Measurements from ENCODE around the gene RPS6KA5.

RPS6KA5 gene

DNA sequence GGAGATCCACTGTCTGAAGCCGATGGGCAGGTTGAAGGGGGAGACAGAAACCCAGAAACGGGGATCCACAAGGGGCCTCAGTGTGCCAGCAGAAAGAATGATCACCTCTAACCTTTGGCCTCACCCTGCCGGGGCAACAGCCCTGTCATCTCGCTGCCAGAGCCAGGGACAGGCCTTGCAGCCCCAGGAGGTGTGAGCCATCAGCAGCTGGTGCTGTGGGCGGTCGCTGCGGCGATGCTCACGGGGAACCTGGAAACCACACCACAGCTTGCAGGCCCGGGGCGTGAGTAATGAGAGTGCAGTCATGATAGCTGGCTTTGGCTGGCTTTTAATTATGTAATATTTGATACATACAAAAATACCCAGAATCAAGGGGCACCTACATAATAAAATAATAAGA is 239.5 kb downstream of the RPS6KA5 start:
- peak; percentile 22 for DNase-seq

DNA sequence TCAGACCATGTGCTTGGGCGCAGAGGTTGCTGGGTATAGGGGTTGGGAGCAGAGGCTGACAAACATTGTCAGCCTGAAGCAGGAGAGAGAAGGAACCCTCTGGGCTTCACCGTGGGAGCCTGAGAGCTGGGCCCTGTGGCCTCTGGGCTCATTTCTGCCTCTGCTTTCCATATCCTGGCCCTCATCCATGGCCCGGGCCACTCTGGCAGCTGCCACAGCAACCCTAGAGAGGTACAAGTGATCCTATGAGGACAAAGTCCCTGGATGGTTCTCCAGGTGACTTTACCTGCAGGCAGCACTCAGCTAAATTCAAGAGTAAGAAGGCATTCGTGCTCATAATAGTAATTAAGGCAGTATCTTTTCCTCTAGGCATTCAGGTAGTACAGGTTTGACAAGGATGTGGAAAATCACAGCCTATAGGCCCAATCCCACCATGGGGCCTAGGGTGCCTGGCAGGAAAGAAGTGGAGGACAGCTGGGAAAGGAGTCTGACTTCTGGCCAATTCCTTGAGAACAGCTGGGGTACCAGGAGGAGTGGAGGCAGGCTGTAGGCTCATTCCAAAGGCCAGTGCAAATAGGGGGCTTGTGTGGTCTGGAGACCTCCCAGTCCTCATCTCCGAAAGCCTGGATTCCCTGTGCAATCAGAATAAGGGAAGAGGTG is 240.6 kb downstream of the RPS6KA5 start:
- no peak for DNase-seq

DNA sequence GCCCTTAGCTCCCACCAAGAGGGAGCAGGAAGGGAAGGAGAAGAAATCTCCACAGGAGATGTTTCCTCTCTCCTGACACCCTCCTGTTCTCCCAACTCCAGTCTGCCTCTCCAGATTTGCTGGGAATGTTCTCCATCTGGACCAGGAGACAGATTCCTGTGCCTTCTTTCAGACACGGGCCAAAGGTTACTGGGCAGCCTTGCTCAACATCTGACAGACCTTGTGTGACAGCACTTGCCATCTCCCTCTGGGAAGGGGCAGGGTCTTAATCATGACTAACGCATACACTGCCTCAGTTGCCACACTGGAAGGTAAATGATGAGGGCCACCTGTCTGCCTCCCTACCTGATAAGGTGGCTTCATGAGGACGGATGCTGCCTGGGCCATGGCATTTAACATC is 241.7 kb downstream of the RPS6KA5 start:
- no peak for DNase-seq

DNA sequence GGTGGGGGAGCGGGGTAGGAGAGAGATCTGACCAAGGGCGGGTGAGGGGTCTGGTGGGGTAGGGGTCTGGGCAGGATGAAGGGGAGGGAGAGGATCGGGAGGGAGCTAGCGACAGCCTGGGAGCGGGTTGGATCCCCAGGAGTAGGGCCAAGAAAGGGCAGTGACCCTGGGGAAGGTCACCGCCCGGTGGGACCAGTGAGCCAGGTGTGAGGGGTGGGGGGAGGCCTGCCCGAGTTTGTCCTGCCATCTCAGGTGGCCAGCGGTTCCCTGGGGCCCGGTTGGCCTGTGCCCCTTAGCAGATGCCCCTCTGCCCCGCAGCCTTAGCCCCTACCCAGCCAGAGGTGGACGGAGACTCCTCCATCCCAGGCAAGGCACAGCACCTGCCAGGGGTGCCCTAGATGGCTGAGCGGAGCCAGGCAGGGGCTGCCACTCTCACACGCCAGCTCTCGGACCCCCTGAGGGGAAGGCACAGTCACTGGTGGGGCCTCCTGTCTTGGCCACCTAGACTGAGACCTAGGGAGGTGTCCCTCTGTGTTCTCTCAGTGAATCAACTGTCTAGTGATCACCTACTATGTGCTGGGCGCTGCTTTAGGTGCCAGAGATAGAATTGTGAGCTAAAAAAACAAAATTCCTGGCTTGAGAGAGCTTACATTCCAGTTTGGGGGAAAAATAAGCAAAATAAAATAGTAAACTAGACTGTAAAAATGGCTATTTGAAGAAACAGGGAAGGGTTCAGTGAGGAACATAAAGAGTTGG is 243.6 kb downstream of the RPS6KA5 start:
- no peak for DNase-seq

DNA sequence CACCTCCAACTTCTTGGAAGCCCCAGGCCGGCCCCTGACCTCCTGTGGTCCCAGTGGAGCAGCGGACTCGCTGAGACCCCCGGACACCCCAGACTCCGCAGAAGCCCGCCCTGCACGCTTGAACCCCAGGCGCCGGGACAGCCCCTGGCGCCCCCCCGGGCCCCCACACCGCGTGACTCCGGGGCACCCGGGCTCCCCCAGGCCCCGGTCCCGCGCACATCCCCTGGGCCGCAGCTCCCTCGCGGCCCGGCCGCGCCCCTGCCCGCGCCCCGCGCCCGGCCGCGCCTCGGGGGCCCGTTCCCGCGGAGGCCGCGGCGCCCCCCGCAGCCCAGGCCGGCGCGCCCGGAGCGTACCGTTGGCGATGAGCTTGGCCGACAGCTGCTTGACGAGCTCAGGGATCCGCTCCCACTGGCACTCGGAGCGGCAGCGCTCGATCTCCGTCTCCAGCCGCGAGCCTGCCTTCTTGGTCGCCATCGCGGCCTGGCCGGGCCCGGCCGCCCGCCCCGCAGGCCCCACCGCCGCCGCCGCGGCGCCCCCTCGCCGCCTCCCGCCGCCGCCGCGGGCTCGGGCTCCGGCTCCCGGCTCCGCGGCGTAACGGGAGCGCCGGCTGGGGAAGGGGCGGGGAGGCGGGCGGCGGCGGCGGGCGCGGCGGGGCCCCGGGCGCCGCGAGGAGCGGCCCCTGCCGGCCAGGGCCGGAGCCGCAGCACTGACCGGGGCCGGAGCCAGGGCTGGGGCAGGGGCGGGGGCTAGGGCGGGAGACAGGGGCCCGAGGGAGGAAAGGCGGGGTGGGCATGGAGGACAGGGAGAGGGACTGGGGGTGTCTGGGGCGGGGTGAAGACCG is 244.4 kb downstream of the RPS6KA5 start, which contains the start of gene TTC7B:
Gene TTC7B, minus strand, starts transcription at position 609 of the 841 bp plus-strand sequence. Its CDS starts 135 bp downstream, at position 474.
- DNase-seq: peak; percentile 36

DNA sequence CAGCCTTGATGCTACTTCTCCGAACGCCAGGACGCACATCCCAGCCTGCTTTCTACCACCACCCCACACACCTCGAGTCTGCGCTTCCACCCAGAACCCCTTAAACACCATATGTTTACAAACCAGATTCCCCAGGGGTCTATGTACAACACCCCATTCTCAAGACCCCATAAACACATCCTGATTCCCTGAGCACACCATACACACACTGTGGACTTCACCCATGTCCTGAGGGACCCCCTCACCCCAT is 244.9 kb downstream of the RPS6KA5 start:
- DNase-seq: no peak

DNA sequence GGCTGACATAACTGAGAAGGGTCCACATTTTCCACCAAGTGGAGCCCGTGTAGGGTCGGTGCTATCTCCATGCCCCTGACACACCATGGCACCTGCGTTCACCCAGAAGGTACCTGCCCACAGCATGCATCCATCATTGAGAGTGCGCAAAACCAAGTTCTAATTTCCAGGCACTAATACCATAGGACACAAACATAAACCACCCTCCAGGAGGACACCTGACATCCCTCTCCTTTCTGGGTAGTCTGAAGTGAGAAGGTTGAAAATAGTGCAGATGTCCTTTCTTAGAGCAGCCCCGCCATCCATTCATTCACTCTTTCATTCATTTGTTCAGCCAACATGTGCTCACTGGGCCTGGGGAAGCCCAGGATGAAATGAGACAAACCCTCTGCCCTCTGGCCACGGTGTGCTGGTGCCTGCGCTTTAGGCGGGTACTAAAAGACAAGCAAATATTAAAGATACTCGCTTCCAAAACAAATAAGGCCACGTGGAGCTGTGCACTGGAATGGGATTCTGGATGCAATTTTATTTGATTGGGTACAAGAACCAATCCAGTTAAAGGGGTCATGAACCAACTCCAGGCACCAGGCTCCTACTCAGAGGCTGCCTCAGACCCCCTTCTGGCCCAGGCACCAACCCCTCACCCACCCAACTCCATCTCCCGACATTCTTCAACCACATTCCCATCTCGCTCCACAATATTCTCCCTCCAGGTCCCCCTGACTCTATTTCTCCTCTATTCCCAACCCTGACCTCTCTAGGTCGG is 245.5 kb downstream of the RPS6KA5 start:
- DNase-seq: no peak

DNA sequence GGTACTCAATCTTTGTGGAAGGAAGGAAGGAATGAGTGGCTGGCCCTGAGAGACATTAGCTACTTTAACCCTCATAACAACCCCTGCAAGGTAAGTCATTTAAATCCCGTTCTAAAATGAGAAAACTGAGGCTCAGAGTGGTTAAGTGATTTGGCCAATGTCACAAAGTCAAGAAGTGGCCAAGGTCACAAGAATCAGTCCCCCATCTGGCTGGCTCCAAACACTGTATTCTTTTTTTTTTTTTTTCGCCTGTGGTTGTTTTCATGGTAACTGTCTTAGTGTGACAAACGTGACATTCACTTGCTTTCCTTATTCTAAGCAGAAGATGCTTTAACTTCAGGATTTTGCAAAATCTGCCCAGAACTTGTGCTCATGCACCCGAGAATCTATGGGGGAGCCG is 247.0 kb downstream of the RPS6KA5 start:
- no peak for DNase-seq

DNA sequence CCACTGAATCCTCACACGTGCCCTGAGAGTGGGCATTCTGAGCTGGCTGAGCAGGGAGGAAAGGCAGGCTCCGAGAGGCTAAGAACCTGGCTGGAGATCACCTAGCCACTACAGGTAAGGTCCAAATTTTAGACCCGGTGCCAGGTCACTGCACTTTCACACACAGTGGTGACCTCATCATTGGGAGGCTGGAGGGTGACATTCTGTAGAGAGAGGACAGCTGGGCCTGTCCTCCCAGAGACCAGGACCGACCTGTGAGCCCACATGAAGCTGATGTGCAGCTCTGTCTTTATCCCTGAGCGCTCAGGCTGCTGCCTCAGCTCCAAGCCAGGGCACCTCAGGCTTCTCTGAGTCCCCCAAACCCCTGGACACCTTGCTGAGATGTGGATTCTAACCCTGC is 248.3 kb downstream of the RPS6KA5 start:
- no peak for DNase-seq

DNA sequence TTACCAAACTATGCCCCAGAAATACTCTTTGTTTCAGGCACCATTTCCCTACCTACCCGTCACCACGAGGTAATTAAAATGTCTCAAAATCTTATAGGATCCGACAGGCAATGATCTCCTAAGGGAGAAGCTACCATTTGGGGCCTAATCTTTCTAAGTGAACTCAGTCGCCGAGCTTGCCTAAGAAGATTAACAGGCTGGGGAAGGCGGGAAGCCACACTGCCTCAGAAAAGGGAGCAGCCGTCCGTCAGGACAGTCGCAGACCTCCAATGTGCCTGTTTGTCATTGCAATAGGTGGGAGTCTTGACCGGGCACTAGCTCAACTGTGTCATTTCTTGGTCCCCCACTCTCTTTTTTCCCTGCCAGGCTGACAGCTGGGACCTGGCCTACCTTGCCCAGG is 248.8 kb downstream of the RPS6KA5 start:
- no peak for DNase-seq

DNA sequence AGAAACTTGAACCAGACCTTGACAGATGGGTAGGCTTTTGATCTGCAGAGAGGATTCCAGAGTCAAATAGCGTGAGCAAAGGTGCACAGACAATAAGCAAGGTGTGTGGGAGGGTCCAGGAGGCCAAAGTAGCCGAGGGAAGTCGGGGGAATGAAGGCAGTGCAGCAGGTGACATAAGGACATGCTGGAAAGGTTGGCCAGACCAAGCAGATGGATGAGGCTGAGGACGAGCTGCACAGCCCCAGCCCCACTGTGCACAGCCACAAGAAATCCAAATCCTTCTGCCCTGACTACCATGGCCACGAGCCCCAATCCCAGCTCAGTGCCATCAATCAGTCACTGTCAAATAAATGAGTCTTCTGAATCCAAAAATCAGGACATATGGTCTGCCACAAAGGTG is 249.6 kb downstream of the RPS6KA5 start:
- no peak for DNase-seq

DNA sequence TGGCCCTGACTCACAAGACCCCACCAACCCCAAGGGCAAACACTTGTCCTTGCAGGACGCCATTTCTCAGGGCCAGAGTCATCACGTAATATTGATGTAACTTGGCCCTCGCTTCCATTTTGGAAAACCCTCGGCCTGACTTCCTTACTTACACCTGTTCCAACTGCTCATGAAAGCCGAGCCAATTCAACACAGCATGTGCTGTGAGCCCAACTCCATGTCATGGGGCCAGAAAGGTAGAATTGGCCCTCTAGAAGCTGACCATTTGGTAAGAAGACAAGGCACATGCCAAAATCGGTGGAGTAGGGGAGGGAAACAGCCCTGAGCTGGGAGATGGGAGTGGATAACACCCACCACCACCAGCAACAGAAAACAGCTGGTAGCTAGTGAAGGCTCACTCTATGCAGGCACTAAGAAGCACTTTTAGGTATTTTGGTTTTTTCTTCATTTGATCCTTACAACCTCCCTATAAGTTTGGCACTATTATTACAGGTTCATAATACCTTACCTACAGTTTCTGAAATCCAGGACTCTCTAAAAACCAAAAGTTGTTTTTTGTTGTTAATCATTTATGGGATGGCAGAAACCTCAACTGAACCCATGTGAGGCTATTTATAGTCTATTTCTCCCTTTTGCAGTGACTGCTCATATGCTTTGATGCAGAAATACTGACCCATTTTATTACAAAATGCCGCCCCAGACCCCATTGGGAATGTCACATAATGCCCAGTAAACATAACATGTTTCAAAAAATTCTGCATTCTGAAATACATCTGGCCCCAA is 250.7 kb downstream of the RPS6KA5 start:
- DNase-seq: no peak

DNA sequence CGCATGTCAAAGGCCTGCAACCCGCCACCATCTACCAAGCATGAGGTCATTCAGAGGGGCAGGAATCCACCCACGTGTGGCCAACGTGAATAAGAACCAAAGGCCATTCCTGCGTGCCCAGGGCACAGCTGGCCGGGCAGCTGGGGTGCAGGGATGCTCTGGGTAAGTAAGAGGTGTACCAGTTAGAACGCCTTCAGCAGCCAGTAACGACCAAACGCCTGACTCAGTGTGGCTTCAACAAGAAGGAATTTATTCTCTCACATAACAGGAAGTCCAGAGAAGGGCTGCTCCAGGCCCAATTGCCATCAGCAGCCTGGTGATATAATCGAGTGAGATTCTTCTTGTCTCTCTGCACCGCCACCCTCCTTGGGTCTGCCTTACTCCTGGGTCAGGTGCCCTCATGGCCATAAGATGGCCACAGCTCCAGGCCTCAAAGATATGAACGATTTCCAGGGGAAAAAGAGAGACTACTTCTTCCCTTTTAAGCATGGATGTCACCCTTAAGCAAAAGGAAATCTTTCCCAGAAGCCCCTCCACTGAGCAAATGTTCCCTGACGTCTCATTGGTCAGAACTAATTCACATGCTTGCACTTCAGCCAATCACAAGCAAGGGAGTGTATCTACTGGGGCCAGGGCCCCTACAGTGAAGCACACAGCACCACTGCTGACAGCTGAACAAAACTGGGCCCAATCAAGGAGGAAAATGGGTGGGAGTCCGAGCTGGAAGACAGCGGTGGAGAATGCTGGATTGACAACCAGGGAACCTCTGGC is 251.5 kb downstream of the RPS6KA5 start:
- DNase-seq: no peak

DNA sequence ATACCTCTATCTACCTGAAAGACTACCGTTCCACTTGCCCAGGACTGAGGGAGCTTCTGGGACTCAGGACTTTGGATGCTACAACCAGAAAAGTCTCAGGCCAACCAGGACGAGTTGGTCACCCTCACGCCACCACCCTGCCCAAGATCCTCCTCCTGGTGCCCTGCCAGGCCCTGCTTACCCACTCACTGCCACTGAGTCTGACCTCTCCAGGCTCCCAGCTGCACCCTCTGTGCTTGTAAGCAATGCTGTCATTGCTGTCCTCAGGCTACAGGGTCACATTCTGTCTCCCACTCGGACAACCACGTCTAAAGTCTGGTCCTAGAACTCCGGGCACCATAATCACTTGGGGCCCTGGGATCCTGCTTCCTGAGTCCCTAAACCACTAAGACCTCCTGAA is 253.4 kb downstream of the RPS6KA5 start:
- no peak for DNase-seq

DNA sequence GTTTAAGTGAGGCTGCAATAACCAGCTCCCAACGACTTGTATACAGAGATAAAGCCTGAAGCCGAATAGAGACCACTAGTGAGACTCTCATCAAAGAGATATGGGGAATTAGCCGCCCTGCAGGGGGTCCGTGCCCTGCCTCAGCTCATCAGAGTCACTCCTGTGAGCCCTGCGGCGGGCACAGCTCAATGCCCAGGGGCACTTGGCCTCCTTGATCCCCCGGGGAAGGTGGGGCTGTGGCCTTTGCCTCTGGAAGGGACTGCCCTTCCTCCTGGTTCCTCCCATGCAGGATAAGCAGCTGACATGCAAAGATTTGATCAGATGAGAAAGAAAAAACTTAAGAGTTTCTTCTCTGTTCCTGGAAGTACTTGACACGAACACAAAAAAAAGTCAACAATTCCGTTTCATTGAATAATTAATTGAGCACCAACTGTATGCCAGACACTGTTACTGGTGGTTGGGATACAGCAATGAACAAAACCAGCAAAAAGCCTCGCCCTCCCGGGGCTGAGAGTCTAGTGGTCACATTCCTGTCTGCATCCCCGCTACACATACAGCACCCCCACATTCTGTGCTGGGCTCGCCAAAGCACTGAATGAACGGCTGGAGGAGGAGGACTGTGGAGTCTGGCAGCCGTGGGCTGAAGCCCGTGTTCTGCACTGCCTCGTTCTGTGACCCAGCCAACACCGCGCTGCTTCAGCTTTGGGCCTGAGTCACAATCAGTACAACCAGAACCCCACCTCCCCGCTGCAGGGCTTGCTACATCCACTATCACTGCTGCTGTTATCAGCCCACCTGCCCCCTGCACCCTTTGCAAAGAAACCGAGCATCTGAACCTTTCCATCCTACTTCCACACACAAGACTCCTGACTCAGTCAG is 254.5 kb downstream of the RPS6KA5 start:
- no peak for DNase-seq

DNA sequence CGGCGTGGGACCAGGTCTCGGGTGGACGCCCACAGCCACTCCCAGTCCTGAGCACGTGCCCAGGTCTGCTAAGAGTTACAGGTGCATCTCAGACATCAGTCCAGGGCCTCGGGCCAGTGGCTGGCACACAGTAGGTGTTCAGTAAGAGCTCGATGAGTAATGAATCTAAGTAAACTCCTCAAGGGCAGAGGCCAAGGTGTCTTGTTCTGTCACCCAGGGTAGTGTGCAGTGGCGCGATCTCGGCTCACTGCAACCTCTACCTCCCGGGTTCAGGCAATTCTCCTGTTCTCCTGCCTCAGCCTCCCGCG is 255.4 kb downstream of the RPS6KA5 start:
- no peak for DNase-seq

DNA sequence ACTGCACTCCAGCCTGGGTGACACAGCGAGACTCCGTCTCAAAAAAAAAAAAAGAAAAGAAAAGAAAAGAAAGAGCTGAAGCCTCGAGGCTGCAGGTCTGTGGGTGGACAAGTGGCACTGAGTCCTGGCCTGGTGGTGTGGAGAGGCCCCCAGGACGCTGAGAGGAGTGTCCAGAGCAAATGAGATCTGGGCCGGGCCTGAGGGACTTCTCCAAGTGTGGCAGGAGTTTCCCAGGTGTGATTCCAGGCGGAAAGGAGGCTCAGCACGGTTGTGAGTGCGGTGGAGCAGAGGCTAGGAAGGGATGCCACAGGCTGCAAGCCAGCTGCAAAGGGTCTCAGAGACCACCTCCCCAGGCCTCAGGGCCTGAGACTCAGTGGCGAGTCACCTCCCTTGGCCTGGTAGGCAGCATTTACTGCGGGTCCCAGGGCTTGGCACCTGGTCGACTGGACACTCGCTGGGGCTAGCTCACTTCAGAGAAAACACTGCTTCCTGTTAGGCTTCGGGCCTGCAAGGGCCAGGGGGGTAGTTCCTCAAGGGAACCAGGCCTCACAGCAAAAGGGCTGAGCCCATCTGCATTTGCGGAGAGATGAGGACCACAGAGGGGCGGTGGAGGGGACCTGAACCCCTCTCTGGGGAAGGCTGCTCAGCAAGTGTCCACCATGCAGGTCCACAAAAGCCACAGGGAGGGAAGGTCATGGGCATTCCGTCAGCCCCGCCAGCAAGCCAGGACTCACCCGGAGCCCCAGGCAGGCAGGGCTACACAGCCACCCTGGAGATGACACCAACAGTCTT is 256.0 kb downstream of the RPS6KA5 start:
- DNase-seq: no peak

DNA sequence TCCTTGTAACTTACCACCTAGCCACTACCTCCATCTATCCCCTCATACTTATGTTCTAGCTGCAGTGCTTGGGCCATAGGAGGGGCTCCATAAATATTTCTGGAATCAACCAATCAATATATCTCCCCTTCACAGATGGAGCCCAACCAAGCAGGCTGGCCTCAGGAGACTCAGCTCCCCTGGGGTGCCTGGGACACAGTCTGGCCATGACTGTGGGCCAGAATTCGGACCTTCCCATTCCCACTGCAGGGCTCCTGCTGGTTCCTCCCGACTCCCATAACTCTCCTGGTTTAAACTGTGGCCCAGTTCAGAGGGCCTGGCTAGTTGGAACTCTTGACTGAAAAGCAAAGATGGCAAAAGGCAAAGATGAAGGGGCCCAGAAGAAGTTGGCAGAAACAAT is 257.2 kb downstream of the RPS6KA5 start:
- DNase-seq: no peak

DNA sequence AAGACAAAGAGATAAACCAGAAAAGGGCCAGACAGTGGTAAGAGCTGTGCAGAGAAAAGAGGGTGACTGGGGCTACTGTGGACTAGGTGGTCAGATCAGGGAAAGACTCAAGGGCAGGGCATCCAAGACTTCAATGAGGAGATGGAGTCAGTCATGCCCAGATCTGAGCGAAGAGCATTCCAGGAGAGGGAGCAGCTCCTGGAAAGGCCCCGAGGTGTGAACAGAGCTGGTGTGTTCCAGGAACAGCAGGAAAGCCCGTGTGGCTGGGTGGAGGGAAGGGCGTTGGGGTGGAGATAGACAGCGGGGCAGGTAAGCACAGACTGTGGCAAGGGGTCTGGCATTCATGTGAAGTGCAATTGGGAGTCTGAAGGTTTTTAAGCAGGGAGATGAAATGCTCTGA is 261.0 kb downstream of the RPS6KA5 start:
- DNase-seq: no peak

DNA sequence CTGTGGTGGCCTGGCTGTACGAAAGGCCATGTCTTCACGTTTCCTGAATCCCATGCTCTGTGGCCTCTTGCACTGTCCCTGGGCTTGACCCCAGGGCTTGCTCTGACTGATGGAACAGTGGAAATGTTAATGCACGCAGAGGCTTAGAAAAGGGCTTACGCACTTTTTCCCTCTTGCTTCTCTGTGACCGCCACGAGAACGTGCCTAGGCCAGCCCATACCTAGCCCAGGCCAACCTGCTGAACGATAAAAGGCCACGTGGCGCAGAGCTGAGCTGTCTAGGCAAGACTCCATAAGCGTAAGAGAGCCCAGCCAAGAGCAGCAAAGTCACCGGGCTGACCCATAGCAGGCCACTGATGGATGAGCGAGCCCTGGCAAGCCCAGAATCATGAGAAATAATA is 262.5 kb downstream of the RPS6KA5 start:
- DNase-seq: no peak

Measured in fibroblast of upper back skin (primary cell).